CD4-positive, alpha-beta T cell (primary cell): ENCODE data around the gene MED20. TPM values are rescaled to one million over a fixed set of nuclear protein-coding genes. Genes with fewer than 3 reads are reported as not detected.

Source experiments
- ATAC-seq: fragments of 200-7000 bp; cut with Tn5 transposase; one replicate; pipeline ENCODE4 v1.10.0; 2022; ENCODE audit warnings: mild to moderate bottlenecking; ENCODE audit not compliant: poor library complexity
- CTCF ChIA-PET: fragments of 350-600 bp; sonication (Branson Sonifier 250); formaldehyde crosslinking; loops from one replicate; lab custom pipeline; 2021; ENCODE audit warnings: antibody characterized with exemption, inconsistent platforms; lab: Charles Lee
- POLR2A ChIA-PET: fragments of 350-600 bp; sonication (Branson Sonifier 250); formaldehyde crosslinking; loops from one replicate; lab custom pipeline; 2021; ENCODE audit warnings: antibody characterized with exemption, inconsistent platforms; lab: Charles Lee
- DNase-seq, 14 experiments: peaks; one replicate each; pipeline ENCODE4 v3.0.0-alpha.2; 2013 to 2020; ENCODE audit warnings: mixed read lengths in 2 of 14
- H3K27ac ChIP-seq, 2 donors: one replicate each; pipeline versions ENCODE4 v1.5.1 to v1.7.0; 2013; ENCODE audit warnings: low read length in 2 of 2, low read depth in 1 of 2, mild to moderate bottlenecking in 1 of 2
- H3K27me3 ChIP-seq, 2 experiments: 1 replicate in 1 of 2; 2 replicates in 1 of 2; pipeline versions ENCODE4 v1.6.1 to v1.7.0; 2013; ENCODE audit warnings: low read length in 2 of 2, control low read depth in 1 of 2, mild to moderate bottlenecking in 1 of 2, moderate library complexity in 1 of 2; ENCODE audit not compliant: insufficient read depth in 2 of 2, control insufficient read depth in 1 of 2
- H3K36me3 ChIP-seq: one replicate; pipeline ENCODE4 v1.6.1; 2013; ENCODE audit warnings: low read length, control low read depth; ENCODE audit not compliant: insufficient read depth
- H3K4me1 ChIP-seq: one replicate; pipeline ENCODE4 v1.6.1; 2013; ENCODE audit warnings: low read length, control low read depth; ENCODE audit not compliant: insufficient read depth
- H3K4me3 ChIP-seq: one replicate; pipeline ENCODE4 v1.5.1; 2013; ENCODE audit warnings: mild to moderate bottlenecking, low read length, moderate library complexity
- H3K9me3 ChIP-seq, 2 experiments: 1 replicate in 1 of 2; 2 replicates in 1 of 2; pipeline versions ENCODE4 v1.6.1 to v1.7.0; 2013; ENCODE audit warnings: low read length in 2 of 2, mild to moderate bottlenecking in 2 of 2, control low read depth in 1 of 2, moderate library complexity in 1 of 2; ENCODE audit not compliant: control insufficient read depth in 1 of 2, insufficient read depth in 1 of 2
- H3K27ac Mint-ChIP-seq: one replicate; pipeline ENCODE4 v1.8.0; 2020; ENCODE audit warnings: mixed read lengths
- H3K27me3 Mint-ChIP-seq: one replicate; pipeline ENCODE4 v1.8.0; 2021; ENCODE audit warnings: mixed read lengths
- H3K36me3 Mint-ChIP-seq: one replicate; pipeline ENCODE4 v1.8.0; 2021; ENCODE audit warnings: low read depth, mixed read lengths
- H3K4me1 Mint-ChIP-seq: one replicate; pipeline ENCODE4 v1.8.0; 2021; ENCODE audit warnings: low read depth, mixed read lengths
- H3K4me3 Mint-ChIP-seq: one replicate; pipeline ENCODE4 v1.8.0; 2020; ENCODE audit warnings: mild to moderate bottlenecking, mixed read lengths
- H3K9me3 Mint-ChIP-seq: one replicate; pipeline ENCODE4 v1.8.0; 2020; ENCODE audit warnings: mixed read lengths
- intact Hi-C, 2 experiments: fragments of 100-400 bp; cut with DNase I in 1 of 2; cut with micrococcal nuclease in 1 of 2; formaldehyde crosslinking; loops; one replicate each; pipeline versions ENCODE4 v1.15.1 to v1.9.0; 2023 to 2025; cut with DNase I, micrococcal nuclease
- total RNA-seq, 174 experiments: library from RNA in 2 of 174; stranded (reverse) in 2 of 174; gene quantifications; one replicate each; pipeline ENCODE4 v1.2.3 and lab custom pipeline; 2021 to 2026
- TF ChIP-seq, protein P1 (sequence below): fragments of 200-600 bp; IDR thresholded peaks from one replicate; pipeline ENCODE4 v1.8.0; 2022; ENCODE audit warnings: antibody characterized with exemption, mild to moderate bottlenecking

Gene MED20
- total RNA-seq, 2 experiments from 2014 or later, result 1.3 to 1.6 TPM

DNA sequence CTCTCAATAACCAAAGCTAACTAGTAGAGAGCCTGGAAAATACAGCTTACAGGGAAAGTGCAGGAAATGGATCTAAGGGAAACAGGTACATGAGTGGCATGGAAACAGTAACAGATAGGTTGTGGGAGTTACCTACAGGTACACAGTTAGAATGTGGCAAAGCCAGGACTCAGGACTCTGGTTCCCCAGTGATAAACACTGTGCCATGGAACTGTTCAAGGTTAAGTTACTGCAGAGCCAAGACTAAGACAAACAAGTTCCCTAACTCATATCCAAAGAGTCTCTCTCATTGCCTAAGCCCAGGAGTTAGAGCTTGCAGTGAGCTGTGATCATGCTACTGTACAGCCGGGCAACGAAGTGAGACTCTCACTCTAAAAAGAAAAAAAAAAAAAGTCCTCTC lies 6.6 kb downstream of the MED20 start:
- no peaks in the 10 kb centered on the region for H3K9me3 ChIP-seq
- H3K4me1 Mint-ChIP-seq, result peaks cover 3% of the 10 kb centered on the region
- H3K4me3 ChIP-seq, result no peak overlapping the region
- no peaks in the 10 kb centered on the region for H3K9me3 Mint-ChIP-seq
- TF ChIP-seq, protein P1, sequence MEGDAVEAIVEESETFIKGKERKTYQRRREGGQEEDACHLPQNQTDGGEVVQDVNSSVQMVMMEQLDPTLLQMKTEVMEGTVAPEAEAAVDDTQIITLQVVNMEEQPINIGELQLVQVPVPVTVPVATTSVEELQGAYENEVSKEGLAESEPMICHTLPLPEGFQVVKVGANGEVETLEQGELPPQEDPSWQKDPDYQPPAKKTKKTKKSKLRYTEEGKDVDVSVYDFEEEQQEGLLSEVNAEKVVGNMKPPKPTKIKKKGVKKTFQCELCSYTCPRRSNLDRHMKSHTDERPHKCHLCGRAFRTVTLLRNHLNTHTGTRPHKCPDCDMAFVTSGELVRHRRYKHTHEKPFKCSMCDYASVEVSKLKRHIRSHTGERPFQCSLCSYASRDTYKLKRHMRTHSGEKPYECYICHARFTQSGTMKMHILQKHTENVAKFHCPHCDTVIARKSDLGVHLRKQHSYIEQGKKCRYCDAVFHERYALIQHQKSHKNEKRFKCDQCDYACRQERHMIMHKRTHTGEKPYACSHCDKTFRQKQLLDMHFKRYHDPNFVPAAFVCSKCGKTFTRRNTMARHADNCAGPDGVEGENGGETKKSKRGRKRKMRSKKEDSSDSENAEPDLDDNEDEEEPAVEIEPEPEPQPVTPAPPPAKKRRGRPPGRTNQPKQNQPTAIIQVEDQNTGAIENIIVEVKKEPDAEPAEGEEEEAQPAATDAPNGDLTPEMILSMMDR, result no peak
- peaks cover 4% of the 10 kb centered on the region for H3K4me1 ChIP-seq
- ChIA-PET CTCF (interaction anchor here (1.9 kb wide), 1 partner anchor 127 kb away, joined by 5 read pairs; the partner anchor contains the start of gene TOMM6), POLR2A (no interaction called here)
- H3K36me3 Mint-ChIP-seq, result peaks cover 32% of the 10 kb centered on the region
- no peak for ATAC-seq
- H3K27me3 ChIP-seq, result no peaks in the 10 kb centered on the region
- intact Hi-C loops, result no loop called here
- H3K27ac ChIP-seq, result no peak overlapping the region
- H3K36me3 ChIP-seq, result peaks cover 33% of the 10 kb centered on the region
- H3K27me3 Mint-ChIP-seq, result no peaks in the 10 kb centered on the region
- DNase-seq, result no peak
- H3K4me3 Mint-ChIP-seq, result no peak overlapping the region
- H3K27ac Mint-ChIP-seq, result no peak overlapping the region

DNA sequence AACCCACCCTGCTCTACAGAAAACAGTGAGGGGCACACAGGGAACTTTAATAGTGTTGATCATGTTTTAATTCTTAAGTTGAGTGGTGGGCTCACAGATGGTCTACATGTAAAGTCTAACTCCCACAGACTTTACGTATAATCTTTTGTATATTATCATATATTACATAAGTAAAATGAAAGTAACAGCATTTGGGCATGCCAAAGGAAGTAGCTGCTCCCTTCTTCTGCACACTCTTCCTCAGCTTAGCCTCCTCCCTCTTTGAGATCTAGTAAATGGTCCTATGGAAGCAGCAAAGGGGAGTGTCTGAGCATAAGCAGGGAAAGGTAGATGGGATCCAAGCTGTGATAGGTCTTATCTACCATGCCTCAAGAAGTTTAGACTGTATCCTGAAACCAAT lies 11.2 kb downstream of the MED20 start:
- H3K9me3 Mint-ChIP-seq, result no peaks in the 10 kb centered on the region
- no peak overlapping the region for H3K4me3 Mint-ChIP-seq
- intact Hi-C loops, result no loop called here
- no peak overlapping the region for H3K27ac Mint-ChIP-seq
- Histone ChIP-seq H3K9me3 (no peaks in the 10 kb centered on the region), H3K27ac (no peak overlapping the region), H3K4me1 (no peaks in the 10 kb centered on the region), H3K4me3 (no peak overlapping the region), H3K27me3 (no peaks in the 10 kb centered on the region), H3K36me3 (peaks cover 53% of the 10 kb centered on the region)
- ChIA-PET CTCF (interaction anchor here (0.6 to 2.1 kb wide), 2 partner anchors 11 to 80 kb away, joined by 3 to 9 read pairs; partner anchors contain the start of genes BYSL and MED20), POLR2A (no interaction called here)
- H3K36me3 Mint-ChIP-seq, result peaks cover 56% of the 10 kb centered on the region
- no peaks in the 10 kb centered on the region for H3K27me3 Mint-ChIP-seq
- DNase-seq (no peak), ATAC-seq (no peak)
- TF ChIP-seq, protein P1, result no peak
- H3K4me1 Mint-ChIP-seq, result peaks cover 6% of the 10 kb centered on the region

DNA sequence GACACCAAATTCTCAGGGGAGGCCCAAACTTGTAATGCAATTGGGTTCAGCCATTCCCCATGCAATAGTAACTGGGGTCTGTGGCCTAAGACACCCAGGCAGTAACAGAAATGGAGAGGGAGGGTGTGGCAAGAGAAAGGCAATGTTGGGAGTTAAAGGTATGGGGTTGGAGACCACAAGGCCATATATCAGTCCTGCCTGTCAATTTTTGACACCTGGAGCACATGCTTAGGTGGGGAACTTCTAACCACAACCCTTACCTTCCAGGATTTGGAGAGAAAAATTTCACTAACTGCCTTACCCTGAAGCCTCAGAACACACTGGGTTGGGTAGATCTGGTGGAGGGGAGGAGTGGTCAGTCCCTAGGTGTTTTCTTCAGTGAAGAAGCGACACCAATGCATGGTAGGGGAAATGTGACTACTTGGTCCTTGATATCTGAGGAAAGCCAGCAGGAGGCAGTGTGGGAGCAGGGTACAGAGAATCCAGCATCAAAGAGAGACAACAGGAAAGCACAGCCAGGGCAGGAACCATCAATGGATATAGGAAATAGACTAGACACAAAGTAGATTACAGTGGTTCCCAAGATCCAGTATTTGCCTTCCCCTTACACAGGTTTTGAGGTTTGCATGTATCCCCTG lies 18.9 kb downstream of the MED20 start:
- peak; percentile 32 to 81 (median 44) for DNase-seq
- intact Hi-C loops, result loop anchor here (1.0 to 5.0 kb wide), 3 partner anchors 142 to 264 kb away; no protein-coding TSS in a partner anchor
- ChIA-PET POLR2A (no interaction called here), CTCF (interaction anchor here (0.8 to 1.9 kb wide), 5 partner anchors 19 to 142 kb away, joined by 3 to 6 read pairs (median 4); partner anchors contain the start of genes BYSL and MED20)
- TF ChIP-seq, protein P1, result peak; percentile 64
- no peak overlapping the region for H3K4me3 Mint-ChIP-seq
- peaks cover 8% of the 10 kb centered on the region for H3K4me1 ChIP-seq
- H3K27me3 ChIP-seq, result no peaks in the 10 kb centered on the region
- H3K4me3 ChIP-seq, result no peak overlapping the region
- H3K36me3 ChIP-seq, result peaks cover 12% of the 10 kb centered on the region
- H3K9me3 Mint-ChIP-seq, result no peaks in the 10 kb centered on the region
- H3K27ac Mint-ChIP-seq, result no peak overlapping the region
- H3K4me1 Mint-ChIP-seq, result peaks cover 12% of the 10 kb centered on the region
- peak; percentile 74 for ATAC-seq
- H3K27ac ChIP-seq, result no peak overlapping the region
- no peaks in the 10 kb centered on the region for H3K27me3 Mint-ChIP-seq
- peaks cover 17% of the 10 kb centered on the region for H3K36me3 Mint-ChIP-seq
- no peaks in the 10 kb centered on the region for H3K9me3 ChIP-seq
